ENCODE results near the gene PARD3.

The PARD3 gene

GRCh38 chr10:34480345-34480744 lies 334.8 kb downstream of the PARD3 start:
- no peak for DNase-seq

GRCh38 chr10:34479520-34480179 lies 335.4 kb downstream of the PARD3 start:
- no peak for DNase-seq

- DNase-seq, result no peak
These were observed 337.8 kb downstream of the PARD3 start for GRCh38 chr10:34477249-34477648.

GRCh38 chr10:34476608-34477007 lies 338.5 kb downstream of the PARD3 start:
- no peak for DNase-seq

GRCh38 chr10:34475786-34476185 lies 339.3 kb downstream of the PARD3 start:
- DNase-seq, result no peak

- DNase-seq, result no peak
These were observed 339.8 kb downstream of the PARD3 start for GRCh38 chr10:34475274-34475646.

GRCh38 chr10:34474555-34475273 lies 340.4 kb downstream of the PARD3 start:
- no peak for DNase-seq

GRCh38 chr10:34474009-34474376 lies 341.1 kb downstream of the PARD3 start:
- no peak for DNase-seq

GRCh38 chr10:34473174-34474008 lies 341.7 kb downstream of the PARD3 start:
- DNase-seq, result no peak

GRCh38 chr10:34470307-34470706 lies 344.8 kb downstream of the PARD3 start:
- DNase-seq, result no peak

- no peak for DNase-seq
These were observed 345.6 kb downstream of the PARD3 start for GRCh38 chr10:34469446-34469845.

- no peak for DNase-seq
These were observed 347.2 kb downstream of the PARD3 start for GRCh38 chr10:34467902-34468301.

GRCh38 chr10:34467364-34467763 lies 347.7 kb downstream of the PARD3 start:
- no peak for DNase-seq

GRCh38 chr10:34465678-34466077 lies 349.4 kb downstream of the PARD3 start:
- no peak for DNase-seq

GRCh38 chr10:34464591-34464990 lies 350.5 kb downstream of the PARD3 start:
- DNase-seq, result no peak

- DNase-seq, result no peak
These were observed 351.1 kb downstream of the PARD3 start for GRCh38 chr10:34464000-34464399.

GRCh38 chr10:34462993-34463392 lies 352.1 kb downstream of the PARD3 start:
- DNase-seq, result no peak

GRCh38 chr10:34462056-34462455 lies 353.0 kb downstream of the PARD3 start:
- DNase-seq, result no peak

GRCh38 chr10:34454590-34455261 lies 360.4 kb downstream of the PARD3 start:
- DNase-seq, result no peak

GRCh38 chr10:34449836-34450235 lies 365.3 kb downstream of the PARD3 start:
- no peak for DNase-seq

GRCh38 chr10:34446049-34446448 lies 369.0 kb downstream of the PARD3 start:
- DNase-seq, result no peak

- DNase-seq, result no peak
These were observed 370.6 kb downstream of the PARD3 start for GRCh38 chr10:34444223-34445183.
